Hematopoietic multipotent progenitor cell (in vitro differentiated cells): ENCODE results near the gene DENND4C. TPM values are rescaled to one million over a fixed set of nuclear protein-coding genes. Genes with fewer than 3 reads are reported as not detected.
A peak's percentile ranks its signal among the peaks of the same experiment; 100 is the strongest.
"Not testable (repeated sequence)": the region's sequence is repeated elsewhere in the genome, so short reads cannot be mapped to it uniquely, and the experiment has no call there.

Experiments used
- DNase-seq, 3 donors: peaks; one replicate each; pipeline ENCODE4 v3.0.0-alpha.2; 2011 to 2015; ENCODE audit warnings: low read depth in 2 of 3, low spot score in 2 of 3
- total RNA-seq: library from RNA; depleted of rRNA; stranded (reverse); fragments of >200 nt; gene quantifications from one replicate; pipeline ENCODE4 v1.2.3, GENCODE V29; 2012

DENND4C gene
- total RNA-seq, 1 donor: 41.7 TPM

GRCh38 chr9:19223724-19224123, 6.8 kb upstream of the DENND4C start:
- DNase-seq: no peak

- no peak for DNase-seq
These were observed 5.9 kb upstream of the DENND4C start for GRCh38 chr9:19224563-19224962.

- peak in 1 of 3 donors; percentile 46 for DNase-seq
These were observed 718 bp upstream of the DENND4C start for GRCh38 chr9:19229595-19230354.

- peak in 1 of 3 donors; percentile 14 for DNase-seq
These were observed 822 bp downstream of the DENND4C start for GRCh38 chr9:19231126-19231903.

DNA sequence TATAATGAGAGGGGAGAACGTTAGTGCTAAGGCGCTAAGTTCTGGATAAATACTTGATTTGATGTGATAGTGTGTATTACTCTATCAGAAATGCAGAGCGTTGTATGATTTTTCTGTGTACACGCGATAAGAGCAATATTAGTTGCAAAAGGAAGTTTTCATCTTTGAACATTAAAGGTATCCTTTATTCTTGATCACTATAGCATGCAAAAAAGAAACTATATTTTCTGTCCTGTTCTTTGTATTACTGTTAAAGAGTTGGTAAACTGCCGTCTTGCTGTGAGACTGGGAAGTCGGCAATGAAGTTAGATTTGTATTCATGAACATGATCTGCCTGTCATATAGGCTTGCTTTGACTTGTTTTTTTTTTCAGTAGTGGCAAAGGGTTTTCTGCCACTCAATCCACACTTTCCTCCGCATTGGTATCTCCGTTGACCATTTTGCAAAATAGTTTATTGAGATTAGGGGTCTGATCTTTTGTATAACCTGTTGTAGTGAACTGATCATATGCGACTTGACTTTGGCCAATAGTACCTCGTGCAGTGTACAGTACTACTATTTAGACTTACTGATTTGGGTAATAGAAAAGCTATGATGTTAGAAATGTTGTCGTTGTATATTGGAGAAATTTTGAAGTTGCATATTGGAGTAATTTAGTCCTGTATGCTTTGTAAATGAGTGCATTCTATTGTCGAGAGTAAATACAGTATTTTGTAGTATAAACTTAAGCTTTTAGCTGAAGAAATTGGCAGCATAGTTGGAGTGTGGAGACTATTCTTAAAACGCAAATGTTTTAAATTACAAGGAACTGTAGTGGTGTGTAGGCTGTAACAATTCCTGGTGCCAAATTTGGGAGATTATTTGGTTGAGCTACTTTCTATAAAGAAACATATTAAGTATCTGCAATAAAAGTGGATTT, 1.7 kb downstream of the DENND4C start:
- no peak for DNase-seq

DNA sequence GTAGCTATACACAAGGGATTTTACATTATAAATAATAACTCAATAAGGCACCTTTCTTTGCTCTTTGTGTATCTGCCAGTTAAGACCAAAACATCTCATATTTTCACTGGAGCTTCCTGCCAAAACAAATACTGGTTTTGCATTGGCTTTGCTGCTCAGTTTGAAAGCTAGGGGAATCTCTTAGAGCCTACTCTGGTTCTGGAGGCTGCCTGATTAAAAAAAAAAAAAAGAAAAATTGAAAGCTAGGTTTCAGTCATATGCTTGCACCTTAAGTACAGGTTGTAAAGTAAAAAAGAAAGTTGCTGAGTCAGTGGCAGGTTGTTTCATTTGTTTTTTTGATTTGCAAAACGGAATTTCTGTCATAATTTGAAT, 2.3 kb downstream of the DENND4C start:
- peak in 1 of 3 donors; percentile 15 for DNase-seq

- no peak for DNase-seq
These were observed 2.9 kb downstream of the DENND4C start for GRCh38 chr9:19233344-19233743.

DNA sequence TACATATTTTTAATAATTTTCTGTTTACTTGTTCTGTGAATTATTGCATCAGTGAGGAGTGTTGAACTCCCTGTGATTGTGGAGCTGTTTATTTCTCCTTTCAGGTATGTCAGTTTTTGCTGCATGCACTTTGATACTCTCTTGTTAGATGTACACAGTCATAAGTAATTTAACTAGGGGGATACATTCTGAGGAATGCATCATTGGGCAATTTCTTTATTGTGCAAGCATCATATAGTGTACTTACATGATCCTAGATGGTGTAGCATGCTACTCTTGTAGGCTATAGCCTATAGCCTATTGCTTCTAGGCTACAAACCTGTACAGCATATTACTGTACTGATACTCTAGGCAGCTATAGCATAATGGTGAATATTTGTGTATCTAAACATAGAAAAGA, 9.5 kb downstream of the DENND4C start:
- no peak for DNase-seq

- no peak for DNase-seq
These were observed 11.2 kb downstream of the DENND4C start for GRCh38 chr9:19241728-19242127.

DNA sequence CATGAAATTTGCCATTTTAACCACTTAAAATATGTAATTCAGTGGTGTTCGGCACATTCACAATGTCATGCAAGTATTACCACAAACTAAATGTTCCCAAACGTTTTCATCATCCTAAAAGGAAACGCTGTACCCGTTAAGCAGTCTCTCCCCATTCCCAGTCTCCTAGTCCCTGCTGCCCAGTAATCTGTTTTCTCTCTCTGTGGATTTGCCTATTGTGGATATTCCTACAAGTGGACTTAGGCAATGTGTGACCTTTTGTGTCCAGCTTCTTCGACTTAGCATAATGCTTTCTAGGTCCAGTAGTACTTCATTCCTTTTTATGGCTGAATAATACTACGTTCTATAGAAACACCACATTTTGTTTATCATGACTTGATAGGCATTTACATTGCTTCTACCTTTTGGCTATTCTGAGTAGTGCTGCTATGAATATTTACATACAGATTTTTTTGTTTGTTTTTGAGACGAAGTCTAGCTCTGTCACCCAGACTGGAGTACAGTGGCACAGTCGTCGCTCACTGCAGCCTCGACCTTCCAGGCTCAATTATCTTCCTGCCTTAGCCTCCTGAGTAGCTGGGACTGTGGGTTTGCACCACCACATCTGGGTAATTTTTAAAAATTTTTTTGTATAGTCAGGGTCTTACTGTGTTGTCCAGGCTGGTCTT, 13.0 kb downstream of the DENND4C start:
- DNase-seq: no peak

GRCh38 chr9:19246891-19247290, 16.4 kb downstream of the DENND4C start:
- no peak for DNase-seq

DNA sequence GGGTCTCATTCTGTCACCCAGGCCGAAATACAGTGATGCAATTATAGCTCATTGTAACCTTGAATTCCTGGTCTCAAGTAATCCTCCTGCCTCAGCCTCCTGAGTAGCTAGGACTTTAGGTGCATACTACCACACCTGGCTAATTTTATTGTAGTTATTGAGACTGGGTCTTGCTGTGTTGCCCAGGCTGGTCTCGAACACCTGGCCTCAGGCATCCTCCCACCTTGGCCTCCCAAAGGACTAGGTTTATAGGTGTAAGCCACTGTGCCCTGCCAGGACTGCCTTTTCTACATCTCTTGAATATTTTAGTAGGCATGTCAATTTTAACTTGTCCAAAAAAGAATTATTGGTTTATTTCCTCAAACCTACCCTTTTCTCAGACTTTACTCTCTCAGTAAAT, 16.9 kb downstream of the DENND4C start:
- no peak for DNase-seq

- DNase-seq: not testable (repeated sequence)
These were observed 19.9 kb downstream of the DENND4C start for GRCh38 chr9:19250346-19250745.

- not testable (repeated sequence) for DNase-seq
These were observed 20.7 kb downstream of the DENND4C start for GRCh38 chr9:19251203-19251602.

DNA sequence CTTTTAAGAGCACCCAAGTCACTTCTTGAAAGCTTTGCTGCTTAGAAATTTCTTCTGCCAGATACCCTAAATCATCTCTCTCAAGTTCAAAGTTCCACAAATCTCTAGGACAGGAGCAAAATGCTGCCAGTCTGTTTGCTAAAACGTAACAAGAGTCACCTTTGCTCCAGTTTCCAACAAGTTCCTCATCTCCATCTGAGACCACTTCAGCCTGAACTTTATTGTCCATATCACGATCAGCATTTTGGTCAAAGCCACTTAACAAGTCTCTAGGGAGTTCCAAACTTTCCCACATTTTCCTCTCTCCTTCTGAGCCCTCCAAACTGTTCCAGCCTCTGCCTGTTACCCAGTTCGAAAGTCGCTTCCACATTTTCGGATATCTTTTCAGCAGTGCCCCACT, 21.1 kb downstream of the DENND4C start:
- DNase-seq: not testable (repeated sequence)

GRCh38 chr9:19252174-19252884, 21.8 kb downstream of the DENND4C start:
- DNase-seq: no peak

DNA sequence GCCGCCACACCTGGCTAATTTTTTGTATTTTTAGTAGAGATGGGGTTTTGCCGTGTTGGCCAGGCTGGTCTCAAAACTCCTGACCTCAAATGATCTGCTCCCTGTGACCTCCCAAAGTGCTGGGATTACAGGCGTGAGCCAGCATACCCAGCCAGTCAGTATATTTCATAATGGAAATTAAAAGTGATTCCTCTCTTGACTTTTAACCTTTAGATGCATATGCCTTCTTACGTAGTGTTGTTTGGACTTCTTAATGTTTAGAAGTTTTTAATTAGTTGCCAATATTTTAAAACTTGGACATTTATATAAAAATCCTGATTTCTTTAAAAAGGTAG, 22.4 kb downstream of the DENND4C start:
- no peak for DNase-seq

DNA sequence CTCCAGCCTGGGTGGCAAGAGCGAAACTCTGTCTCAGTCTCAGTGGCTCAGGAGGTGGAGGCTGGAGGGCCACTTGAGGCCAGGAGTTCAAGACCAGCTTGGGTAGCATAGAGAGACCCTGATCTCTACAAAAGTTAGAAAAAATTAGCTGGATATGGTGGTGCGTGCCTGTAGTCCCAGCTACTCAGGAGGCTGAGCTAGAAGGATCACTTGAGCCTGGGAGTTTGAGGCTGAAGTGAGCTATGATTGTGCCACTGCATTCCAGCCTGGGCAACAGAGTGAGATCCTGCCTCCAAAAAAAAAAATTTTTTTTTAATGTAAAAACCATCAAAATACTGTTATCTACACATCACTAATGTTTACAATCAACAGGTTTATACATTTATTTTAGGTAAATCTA, 24.6 kb downstream of the DENND4C start:
- DNase-seq: no peak

GRCh38 chr9:19255821-19256220, 25.3 kb downstream of the DENND4C start:
- no peak for DNase-seq

DNA sequence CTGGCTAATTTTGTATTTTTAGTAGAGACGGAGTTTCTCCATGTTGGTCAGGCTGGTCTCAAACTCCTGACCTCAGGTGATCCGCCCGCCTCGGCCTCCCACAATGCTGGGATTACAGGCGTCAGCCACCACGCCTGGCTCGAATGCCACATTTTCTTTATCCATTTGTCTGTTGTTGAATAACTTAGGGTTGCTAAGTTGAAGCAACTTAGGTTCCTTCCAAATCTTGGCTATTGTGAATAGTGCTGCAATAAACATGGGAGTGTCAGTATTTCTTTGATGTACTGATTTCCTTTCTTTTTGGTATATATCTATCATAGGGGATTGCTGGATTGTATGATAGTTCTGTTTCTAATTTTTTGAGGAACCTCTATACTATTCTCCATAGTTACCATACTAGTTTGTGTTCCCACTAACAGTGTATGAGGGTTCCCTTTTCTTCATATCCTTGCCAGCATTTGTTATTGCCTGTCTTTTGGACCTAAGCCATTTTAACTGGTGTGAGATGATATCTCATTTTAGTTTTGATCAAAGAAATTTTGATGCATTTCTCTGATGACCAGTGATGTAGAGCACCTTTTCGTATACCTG, 29.3 kb downstream of the DENND4C start:
- peak in 1 of 3 donors; percentile 23 for DNase-seq
